Gastrocnemius medialis (tissue), 4 donors: Measurements from ENCODE around the gene KRT16.
"Not testable (repeated sequence)": the region's sequence is repeated elsewhere in the genome, so short reads cannot be mapped to it uniquely, and the experiment has no call there.

Experiments used
- POLR2A ChIP-seq, 2 donors: fragments of 450-650 bp; IDR thresholded peaks; one replicate each; pipeline ENCODE4 v1.6.1; 2017; ENCODE audit warnings: antibody characterized with exemption in 2 of 2, mild to moderate bottlenecking in 2 of 2, moderate library complexity in 2 of 2
- TF ChIP-seq, protein P1 (sequence below), 5 experiments: fragments of 450-650 bp in 3 of 5; fragments of 200-600 bp in 2 of 5; sonication (generic) in 2 of 5; IDR thresholded peaks in 4 of 5; conservative IDR thresholded peaks in 1 of 5; 1 replicate in 4 of 5; 2 replicates in 1 of 5; pipeline ENCODE4 v1.5.1; 2016 to 2019; ENCODE audit warnings: antibody characterized with exemption in 5 of 5, mild to moderate bottlenecking in 3 of 5, moderate library complexity in 3 of 5

DNA sequence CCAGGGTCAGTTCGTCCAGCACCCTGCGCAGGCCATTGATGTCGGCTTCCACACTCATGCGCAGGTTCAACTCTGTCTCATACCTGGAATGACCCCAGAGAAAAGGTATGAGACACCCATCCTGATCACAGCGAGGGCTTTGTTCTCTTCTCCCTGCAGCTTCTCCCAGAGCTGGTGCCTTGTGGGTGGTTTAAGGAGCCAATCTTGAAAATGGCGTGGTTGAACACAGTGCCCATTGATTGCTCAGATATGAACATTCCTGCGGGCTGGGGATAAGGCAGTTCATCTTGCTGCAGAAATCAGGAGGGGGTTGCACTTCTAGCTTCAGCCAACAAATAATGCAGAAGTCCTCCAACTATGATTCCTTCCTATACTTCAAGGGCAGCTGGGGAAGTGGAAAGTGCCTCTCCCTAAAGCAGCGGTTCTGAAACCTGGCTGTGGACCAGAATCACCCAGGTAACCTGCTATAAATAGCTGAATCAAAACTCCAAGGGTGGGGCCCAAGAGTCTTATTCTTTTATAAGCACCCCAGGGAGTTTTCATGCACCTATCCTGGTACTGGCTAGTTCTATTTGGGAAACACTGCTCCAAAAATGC, 28.1 kb downstream of the KRT16 start:
- TF ChIP-seq, protein P1, sequence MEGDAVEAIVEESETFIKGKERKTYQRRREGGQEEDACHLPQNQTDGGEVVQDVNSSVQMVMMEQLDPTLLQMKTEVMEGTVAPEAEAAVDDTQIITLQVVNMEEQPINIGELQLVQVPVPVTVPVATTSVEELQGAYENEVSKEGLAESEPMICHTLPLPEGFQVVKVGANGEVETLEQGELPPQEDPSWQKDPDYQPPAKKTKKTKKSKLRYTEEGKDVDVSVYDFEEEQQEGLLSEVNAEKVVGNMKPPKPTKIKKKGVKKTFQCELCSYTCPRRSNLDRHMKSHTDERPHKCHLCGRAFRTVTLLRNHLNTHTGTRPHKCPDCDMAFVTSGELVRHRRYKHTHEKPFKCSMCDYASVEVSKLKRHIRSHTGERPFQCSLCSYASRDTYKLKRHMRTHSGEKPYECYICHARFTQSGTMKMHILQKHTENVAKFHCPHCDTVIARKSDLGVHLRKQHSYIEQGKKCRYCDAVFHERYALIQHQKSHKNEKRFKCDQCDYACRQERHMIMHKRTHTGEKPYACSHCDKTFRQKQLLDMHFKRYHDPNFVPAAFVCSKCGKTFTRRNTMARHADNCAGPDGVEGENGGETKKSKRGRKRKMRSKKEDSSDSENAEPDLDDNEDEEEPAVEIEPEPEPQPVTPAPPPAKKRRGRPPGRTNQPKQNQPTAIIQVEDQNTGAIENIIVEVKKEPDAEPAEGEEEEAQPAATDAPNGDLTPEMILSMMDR (IDR thresholded peaks at IDR 0.05 in 4 of 5, conservative IDR thresholded peaks at IDR 0.05 in 1 of 5), result not testable (repeated sequence)
- TF ChIP-seq POLR2A (IDR thresholded peaks at IDR 0.05), result not testable (repeated sequence)
